GM23338 (cell line): ENCODE data around the gene GRIK4.

Source experiments
- CTCF ChIP-seq, 2 experiments: fragments of 200-600 bp in 1 of 2; sonication (generic) in 1 of 2; conservative IDR thresholded peaks; 2 replicates each; pipeline versions ENCODE4 v1.5.1 to v1.6.1; 2016 to 2017; ENCODE audit warnings: antibody characterized with exemption in 2 of 2, low read depth in 2 of 2, mild to moderate bottlenecking in 2 of 2, moderate library complexity in 1 of 2
- EZH2 ChIP-seq: fragments of 200-600 bp; sonication (generic); IDR thresholded peaks from one replicate; pipeline ENCODE4 v1.8.0; 2017; ENCODE audit warnings: antibody characterized with exemption, mild to moderate bottlenecking, low read depth; ENCODE audit not compliant: unreplicated experiment
- ZNF114 ChIP-seq: fragments of 250-450 bp; sonication (Bioruptor Pico); IDR thresholded peaks from 2 replicates; pipeline ENCODE4 v1.5.0; 2020; ENCODE audit warnings: mild to moderate bottlenecking, moderate library complexity

- no peak for TF ChIP-seq CTCF (conservative IDR thresholded peaks at IDR 0.05; ENCODE audit: low read depth in 2 of 2)
- TF ChIP-seq ZNF114 (CRISPR knock-in tag), result no peak
- TF ChIP-seq EZH2, result no peak
Observed at GRCh38 chr11:120793150-120793549, 281.6 kb downstream of the GRIK4 start.
